HG02678 (cell line): ENCODE measurements around the gene TBC1D22A.

Experiments
- ATAC-seq: cut with Tn5 transposase; IDR thresholded peaks from one replicate; pipeline ENCODE4 v1.9.1; 2021; ENCODE audit warnings: mild to moderate bottlenecking, moderate library complexity; ENCODE audit not compliant: unreplicated experiment

The TBC1D22A gene

DNA sequence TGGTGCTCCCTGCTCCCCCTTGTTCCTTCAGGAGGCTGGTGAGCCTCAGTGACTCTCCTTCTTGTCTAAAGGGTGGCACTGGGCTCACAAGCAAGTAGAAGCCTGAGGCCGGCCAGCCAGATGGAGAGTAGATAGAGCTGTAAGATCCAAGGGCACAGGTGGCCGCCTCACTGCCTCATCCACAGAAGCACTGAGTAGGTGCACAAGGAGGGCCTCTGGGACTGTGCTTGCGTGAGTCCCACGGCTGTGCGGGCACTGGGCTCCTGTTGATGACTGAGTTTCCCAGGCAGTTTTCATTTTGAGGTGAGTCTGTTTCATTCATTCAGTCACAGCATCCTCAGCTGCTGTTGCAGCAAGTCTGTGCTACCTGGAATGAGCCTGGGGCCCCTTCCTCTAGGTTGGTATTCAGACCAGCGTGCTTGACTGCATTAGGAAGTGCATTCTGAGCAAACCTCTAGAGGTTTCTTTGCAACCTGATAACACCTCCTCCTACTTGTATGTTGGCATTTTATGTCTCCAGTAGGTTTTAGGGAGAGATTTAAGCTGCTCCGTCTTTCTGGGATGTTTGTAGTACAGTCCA is 184.0 kb downstream of the TBC1D22A start:
- no peak for ATAC-seq

DNA sequence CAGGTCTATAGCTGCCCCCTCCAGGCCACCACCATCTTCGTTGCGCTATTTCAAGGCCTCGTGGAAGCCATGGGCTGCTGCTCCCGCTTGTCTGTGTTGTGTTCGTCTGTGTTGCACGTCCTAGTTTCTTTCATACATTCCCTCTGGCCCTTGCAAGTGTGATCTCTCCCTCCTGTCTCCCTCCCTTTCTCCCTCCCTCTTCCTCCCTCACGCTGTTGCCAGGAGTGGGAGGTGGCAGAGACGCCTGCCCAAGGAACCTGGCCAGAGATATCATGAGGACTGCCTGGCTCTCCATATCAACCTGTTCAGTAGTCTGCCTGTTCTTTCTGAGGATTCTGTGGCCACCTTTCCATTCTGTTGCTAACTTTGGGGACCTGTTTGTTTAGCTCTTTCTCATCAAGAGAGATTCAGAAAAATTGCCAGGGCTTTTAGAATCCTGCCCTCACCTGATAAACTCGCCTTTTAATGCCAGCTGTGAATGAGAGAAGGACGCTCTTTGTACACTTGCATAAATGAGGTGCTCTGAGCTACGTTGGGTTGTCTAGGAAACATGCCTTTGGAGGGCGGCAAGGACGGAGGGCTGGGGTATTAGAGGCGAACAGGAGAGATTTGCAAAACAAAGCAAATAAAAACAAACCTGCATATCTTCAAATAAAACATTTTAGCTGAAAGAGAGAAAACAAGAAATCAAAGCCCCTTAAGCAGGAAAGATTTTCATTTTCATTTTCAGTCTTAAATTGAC is 185.2 kb downstream of the TBC1D22A start:
- ATAC-seq: no peak

DNA sequence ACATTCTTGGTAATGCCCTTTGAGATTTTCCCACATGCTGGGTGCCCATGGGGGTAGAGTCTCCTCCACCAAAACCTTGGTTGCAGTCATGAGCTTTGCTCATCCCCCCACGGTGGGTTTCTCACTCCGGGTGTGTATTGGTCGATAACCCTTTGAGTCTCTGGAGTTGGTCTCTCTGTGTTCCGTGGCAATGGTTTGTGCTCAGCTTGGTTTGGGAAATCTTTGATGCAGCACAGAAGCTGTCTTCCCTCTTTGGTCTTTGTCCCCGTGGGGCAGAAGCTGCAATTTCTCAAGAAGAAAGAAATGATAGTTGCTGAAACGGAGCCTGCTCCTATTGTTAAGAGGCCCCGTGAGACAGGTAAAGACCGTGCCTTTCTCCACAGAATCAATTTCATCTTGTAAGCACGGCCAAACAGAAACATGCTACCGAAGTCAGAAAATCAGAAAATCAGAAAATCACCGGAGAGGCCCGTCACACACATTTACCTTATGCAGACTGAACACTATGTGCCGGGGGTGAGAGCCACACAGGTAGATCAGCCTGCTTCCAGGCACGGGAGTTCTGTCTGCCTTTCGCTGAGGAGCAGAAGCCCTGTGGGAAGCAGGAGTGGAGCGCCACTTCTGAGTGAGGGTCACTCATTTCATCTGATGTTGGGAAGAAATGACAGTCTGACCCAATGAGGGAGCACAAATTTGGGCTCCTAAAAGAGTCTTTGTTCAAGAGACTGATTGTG is 186.1 kb downstream of the TBC1D22A start:
- no peak for ATAC-seq

DNA sequence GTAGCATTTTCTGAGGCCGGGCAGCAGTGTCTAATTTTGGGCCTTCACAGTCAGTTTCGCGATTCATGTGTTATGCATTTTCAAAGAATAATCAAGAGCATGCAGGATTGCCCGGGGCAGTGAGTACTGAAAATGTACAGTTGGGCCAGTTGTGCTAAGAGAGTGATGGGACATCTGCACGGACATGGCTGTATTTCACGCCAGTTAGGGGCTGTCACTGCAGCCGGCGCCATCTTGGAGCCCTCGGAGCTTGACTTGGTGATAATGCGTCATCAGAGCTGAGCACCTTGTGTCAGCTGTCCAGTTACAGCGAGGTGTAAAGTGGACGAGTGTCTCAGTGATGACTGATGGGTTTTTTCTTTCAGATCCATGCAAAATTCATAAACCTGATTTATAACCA is 188.9 kb downstream of the TBC1D22A start:
- no peak for ATAC-seq

DNA sequence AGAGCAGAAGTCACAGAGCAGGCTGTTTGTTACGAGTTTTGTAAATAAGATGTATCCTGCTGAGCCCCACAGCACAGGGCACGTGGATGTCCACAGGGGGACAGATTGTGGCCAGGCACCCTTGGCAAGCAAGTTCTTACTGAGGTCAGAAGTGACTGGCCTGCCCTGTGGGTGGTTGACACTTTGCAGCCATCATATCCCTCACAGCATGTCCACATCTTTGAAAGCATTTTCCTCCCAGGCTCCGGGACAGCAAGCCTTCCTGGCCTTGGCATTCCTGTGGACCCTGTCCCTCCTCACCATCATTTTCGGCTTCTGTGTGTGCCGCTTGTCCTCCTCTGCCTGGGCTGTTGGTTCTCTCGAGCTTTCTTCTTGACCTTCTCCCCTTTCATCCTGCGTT is 189.5 kb downstream of the TBC1D22A start:
- no peak for ATAC-seq

DNA sequence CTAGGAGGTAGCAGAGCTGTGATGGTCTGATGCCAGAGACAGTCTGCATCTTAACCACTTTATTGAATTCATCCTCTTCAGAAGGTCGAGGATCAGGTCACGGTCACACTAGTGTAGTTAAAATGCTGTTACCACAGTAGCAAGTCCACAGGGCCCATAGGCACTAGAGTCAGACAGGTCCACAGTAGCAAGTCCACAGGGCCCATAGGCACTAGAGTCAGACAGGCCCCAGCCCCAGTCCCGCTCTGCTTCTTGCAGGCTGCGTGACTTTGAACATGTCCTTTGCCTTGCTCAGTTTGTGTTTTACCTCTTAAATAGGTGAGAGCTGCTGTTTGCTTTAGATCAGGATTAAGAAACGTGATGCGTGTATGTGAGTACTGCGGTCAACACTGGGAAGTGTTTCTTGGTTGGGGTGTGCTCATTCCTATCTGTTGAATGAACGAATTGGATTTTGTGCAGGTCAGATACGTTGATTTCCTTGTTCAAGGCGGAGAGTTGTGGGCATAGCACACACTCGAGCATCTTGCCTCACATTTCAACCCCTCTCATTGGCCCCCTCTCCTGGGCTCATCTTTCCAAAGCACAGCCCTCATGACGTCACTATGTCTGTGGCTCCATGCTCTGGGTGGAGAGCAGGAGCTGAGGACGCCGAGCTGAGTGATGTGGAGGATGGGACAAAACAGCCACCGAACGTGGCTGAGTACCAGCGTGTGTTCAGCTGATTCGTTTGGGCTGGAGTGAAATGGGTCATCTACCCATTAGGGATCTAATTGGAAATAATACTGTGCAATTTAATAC is 191.7 kb downstream of the TBC1D22A start:
- ATAC-seq: no peak

DNA sequence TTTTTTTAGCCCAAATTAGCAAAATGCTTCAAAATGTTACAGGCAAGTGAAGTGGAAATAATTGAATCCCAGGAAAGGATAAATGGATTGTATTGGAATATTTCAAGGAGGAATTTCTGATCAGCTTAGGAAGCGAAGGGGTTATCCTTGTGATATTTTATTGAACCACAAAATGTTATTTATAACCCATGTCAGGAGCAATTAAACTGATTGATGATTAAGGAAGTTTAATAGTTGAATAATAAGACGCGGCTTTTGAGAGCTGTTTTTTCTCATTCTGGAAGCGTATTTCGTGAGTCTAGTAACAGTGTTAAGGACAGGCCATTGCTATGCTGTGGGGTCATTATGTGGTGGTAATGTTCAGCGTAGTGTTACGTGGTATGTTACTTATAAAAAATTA is 192.3 kb downstream of the TBC1D22A start:
- ATAC-seq: no peak

DNA sequence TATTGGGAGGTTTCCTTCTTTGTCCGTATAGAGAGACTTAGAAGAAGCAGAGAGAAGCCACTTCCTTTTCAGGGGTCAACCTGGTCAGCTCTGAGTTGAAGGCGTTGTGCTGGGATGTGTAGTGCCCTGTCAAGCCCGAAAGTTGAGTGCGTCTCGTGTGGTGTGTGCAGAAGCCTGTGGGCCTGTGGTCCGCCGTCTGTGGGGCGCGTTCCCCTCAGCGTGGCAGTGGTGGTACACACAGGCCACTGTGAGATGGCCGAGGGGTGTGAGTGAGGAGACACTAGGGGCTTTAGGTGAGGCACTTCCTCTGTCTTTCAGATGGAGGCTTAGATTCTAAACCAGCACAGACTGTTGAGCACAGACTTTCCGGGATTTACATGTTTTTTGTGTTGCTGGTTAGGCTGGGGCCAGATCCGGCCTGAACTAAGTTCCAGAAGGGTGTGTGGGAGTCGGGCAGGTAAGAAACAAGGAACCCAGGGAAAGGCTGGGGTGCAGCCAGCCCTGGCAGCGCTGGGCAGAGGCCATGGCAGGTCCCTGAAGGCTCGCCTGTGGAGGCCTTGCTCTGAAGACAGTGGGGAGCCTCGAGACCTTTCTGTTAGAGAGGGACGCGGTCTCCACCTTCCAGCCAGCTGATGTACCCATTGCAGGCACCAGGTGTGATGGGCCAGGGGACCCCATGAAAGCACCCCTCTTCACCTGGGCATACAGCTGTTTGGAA is 194.2 kb downstream of the TBC1D22A start:
- no peak for ATAC-seq

DNA sequence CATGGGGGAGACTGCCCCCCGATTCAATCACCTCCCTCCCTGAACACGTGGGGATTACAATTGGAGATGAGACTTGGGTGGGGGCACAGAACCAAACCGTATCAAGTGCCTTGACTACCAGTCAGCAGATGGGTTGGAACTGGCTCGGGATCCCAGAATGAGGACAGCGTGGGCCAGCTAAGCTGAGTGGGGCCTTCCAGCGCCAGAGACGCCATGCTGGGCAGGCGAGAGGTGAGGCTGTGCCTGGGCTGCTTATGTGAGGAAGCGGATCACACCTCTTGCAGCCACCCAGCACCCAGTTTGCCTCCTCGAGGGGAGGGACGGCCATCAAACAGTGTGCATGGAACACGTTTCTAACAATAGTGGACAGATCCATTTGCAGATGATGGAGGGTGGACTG is 195.1 kb downstream of the TBC1D22A start:
- ATAC-seq: no peak

DNA sequence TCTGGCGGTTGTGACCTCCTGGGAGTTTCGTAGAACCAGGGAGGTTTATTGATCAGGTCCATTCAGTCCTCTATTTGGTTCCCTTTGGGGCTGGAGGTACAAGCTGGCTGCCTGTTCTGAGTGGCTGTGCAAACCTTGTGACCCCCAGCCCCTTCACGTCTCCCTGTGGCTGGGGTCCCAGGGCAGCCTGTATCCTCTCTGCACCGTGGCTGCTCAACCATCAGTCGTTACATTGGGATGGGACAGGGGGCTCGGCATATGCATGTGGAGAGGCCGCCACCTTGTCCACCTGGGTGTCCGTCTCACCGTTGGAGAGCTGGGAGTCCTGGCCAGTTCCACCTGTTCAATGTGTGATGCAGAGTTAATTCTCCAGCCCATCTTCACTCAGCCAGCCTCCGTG is 195.7 kb downstream of the TBC1D22A start:
- no peak for ATAC-seq

DNA sequence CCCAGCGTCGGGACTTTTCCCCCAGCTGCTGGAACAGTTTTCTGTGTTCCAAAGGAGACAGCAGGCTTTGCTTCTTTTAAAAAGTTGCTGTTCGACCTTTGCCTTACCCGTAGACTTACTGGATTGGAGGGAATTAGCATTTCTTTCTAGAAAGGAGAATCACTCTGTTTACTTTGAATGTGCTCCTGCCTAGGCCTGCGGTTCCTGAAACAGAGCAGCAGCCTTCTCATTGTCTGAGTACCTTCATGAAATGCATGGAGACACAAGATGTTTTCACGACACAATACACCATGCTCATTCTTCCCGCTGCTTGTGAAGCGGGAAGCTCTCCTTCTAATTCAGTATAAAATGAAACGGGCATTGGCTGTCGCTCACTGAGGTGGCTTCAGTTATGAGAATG is 196.2 kb downstream of the TBC1D22A start:
- ATAC-seq: no peak

DNA sequence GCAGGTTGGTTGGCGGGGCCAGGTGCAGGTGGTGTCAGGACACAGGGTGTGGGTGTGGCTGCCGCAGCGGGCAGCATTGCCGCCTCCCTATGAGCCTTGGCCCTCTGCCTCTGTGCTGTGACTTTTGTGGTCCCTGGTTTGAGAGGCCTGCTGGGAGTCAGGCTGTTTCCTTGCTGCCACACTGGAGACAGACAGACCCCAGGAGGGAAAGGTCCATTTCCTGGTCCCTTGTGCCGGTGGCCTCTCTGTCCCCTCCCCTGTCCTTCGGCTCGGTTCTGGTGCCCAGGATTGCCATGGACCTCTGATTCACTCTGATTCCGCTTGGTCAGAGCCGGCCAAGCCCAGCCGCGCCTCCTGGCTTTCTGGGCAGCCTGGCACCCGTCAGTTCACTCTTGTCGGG is 196.9 kb downstream of the TBC1D22A start:
- ATAC-seq: no peak

DNA sequence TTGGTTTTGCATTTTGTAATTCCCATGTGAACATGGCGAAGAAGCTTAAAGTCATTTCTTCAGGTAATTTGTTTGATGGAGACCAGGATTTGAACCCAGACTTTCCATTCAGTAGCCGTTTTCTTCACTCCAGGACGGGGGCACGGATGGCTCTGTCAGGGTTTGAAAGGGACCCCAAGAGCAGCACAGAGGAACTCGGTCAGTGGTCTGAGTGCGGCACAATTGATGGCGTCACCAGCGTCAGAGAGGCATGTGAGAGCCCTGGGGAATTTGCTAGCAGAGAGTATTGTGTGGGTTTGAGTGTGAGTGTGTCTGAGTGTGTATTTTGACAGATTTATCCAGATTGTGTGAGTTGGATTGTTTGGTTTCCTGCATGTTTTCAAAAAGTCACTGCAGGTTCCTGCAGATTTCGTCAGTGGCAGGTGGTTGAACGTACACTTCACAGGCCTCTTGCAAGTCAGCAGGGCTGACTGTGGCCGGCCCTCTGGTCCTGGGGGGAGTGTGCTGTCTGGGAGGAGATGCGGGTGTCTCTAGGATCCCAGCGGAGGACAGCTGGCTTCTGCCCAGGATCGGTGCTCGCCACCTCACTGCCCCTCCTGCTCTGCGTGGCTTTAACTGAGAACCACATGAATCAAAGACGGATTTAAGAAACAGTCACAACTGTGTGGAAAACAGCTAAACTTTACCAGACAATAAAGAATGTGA is 199.3 kb downstream of the TBC1D22A start:
- ATAC-seq: no peak

DNA sequence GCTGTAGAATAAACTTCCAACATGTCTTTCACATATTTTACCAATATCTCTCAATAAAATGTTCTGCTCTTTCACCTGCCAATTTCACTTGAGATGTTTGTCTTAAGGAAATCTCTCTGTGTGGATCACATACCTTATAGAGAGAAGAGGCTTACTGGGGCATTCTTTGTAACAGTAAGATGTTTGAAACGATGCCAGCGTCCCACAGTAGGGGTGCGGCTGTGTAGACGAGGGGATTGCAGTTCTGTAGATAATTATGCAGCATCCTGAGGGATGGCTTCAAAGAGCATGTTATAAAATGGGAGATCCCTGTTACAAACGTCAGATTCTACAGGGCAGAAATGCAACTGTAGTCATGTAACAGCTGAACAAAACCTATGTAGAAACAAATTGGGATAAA is 200.0 kb downstream of the TBC1D22A start:
- ATAC-seq: no peak

DNA sequence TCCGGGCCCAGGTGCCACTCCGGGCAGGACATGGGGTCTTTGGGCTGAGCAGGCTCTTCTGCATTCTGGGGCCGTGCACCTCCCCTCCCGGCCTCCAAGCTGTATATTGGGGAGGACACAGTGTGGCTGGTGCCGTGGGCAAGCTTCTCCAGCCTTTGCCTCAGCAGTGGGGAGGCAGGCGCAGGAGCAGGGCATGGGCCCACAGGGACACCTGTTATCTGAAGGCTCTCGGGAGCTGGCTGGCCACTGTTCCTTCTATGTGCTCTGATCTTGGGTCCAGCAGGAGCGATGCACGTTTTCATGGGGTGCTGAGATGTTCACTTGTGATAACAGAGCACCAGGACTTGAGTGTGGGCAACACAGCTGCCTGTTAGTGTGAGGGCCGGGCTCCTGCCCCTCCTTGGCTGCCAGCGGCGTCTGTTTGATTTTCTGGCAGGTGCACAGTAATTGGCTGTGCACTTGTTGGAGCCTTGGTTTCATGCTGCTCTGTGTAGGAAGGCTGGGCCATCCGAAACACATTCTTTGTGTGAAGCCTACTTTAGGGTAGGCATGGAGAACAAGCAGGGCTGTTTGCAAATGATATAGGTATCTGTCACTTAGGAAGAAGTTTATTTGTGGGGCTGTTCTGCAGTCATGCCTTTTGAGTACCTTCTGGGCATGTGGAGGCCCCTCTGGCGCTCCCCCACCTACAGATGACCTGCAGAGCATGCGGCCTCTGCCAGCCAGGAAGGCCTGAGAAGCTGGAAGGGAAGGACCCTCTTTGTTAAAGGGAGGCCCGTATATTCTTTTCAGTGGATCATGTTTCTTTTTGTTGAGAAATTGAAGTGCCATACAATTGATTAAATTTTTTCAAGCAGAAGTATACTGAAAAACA is 201.5 kb downstream of the TBC1D22A start:
- no peak for ATAC-seq

DNA sequence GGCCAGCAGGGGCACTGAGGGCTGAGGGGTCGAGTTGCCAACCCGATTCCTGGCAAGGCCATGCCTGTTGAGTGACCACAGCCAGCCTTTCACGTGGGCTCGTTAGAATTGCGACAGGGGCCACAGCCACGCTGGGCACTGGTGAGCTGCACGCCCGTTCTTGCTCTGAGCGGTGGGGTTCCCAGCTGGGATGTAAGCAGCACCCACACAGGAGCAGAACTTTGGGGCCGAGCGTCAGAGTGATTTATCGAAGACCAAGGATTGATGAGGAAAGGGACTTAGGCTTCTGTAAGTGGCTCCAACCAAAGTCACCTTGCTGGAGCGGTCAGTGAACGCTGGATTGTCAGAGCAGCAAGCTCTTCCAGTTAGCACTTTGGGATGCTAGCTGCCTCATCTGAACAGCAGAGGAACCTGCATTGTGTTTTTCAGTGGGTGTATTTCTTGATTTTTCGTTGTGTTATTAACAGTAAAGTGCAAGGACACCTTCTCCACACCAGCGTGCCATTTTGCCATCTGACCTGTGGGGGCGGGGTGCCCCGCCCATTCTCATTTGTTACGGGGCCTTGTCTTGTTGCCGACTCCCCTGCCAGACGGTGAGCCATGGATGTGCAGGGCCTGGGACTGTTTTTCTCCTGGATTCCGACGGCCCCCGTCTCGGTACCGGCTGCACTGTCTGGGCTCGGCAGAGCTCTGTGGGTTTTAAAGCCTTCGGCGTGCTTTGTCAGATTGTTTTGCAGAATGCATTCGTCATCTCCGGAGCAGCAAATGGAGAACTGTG is 202.5 kb downstream of the TBC1D22A start:
- ATAC-seq: no peak

DNA sequence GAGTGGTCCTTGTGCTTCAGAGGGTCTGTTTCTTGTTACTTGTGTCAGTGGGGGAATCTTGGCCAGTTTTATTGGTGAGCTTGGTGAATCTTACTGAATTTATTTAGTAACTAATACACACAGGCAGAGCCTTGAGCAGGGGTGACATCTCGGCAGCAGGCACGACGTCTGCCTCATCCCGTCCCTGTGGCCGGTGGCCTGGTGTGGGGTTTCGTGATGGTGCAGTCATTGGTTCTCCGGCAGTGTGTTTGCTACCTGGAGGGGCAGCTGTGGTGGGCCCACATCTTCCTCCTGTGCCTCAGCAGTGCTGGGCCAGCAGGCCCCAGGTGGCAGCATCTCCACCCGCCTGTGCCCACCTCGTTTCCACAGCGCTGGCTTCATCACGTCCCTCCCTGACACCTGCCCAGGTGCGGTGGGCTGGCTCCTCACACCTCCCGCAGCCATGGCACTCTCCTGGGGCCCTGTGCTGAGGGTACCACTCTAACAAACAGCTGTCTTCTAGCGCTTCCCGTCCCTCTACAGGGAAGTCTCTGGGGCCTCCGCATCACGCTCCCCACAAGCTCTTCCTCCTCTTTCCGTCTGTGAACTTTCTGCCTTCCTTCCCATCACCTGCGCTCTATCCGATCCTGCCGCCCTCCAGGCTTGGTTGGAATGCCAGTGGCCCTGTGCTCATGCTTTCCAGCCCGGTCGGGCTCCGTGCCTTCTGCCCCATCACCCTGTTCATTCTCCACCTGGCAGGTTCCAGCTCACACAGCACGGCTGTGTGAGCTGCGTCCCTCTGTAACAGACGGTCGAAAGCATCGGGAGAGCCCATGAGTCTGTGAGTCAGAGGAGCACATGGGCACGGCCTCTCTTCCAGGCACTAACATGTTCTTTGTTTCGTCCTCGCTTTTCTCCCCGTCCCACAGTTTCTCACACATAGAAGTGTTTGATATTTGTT is 203.4 kb downstream of the TBC1D22A start:
- no peak for ATAC-seq
